Stimulated activated CD4-positive, alpha-beta T cell treated with anti-CD3 and anti-CD28 coated beads, Interleukin-2, amount 100 ng/mL, for 48 hours (primary cell): ENCODE data around the gene JTB.

Experiments
- DNase-seq, 2 donors: peaks; one replicate each; pipeline ENCODE4 v3.0.0-alpha.2; 2020

Gene JTB

DNA sequence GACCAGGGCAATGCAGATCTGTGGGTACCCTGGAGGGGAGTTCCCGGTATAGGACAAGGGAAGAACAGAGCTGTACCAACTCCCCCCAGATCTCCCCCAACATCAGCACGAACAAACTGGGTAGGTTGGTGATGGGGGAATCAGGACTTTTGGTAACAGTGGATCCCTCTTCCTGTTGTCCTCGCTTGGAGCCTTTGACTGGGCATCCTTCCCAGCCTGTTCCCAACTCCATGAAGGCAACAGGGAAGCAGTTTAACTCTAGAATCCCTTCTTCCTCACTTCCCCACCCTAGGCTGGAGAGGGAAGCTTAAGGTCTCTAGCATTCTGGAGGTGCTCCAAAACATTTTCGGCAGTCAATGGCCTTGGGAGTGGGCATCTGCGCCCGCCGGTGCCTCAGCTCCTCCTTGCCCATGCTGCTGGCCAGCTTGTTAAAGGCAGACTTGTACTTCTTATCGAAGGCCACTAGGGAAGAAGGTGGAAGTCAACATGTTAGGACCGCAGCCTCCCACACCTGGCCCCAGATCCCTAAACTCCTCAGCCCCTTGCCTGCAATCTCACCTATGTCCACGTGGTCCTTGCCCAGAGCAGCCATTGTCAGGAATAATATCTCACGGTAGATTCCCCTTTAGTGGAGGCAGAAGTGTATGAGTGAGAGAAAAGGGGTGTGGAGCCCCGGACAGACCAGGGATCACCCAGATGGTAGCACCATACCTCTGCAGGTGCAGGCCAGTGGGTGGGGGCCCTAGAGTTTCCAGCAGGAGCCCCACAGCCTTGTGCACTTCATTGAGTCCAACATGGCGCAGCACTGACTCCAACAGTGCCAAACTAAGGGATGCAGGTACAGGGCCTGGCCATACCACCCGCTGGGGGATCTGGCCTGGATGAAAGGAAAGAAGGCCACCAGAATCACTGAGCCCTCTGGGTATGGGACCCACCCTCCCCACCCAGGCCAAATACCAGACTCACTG, 47.2 kb downstream of the JTB start:
- DNase-seq: no peak

DNA sequence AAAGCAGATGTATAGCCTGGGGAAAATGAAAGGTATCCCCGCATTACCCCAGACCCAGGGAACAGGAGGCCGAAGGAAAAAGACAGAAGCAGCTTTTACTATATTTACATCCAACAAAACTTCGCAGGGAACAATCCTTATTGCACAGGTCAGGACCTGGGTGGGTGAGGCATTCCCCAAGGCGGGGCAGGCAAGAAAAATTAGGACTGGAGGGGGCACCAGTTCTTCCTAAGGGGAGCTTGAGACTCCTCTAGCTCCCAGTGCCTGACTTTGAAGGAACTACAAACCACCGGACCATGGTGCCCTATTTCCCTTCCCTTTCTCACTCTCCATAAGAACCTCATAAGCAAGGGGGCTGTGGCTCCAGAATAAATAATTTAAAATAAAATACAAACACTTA, 48.0 kb downstream of the JTB start:
- DNase-seq: no peak

DNA sequence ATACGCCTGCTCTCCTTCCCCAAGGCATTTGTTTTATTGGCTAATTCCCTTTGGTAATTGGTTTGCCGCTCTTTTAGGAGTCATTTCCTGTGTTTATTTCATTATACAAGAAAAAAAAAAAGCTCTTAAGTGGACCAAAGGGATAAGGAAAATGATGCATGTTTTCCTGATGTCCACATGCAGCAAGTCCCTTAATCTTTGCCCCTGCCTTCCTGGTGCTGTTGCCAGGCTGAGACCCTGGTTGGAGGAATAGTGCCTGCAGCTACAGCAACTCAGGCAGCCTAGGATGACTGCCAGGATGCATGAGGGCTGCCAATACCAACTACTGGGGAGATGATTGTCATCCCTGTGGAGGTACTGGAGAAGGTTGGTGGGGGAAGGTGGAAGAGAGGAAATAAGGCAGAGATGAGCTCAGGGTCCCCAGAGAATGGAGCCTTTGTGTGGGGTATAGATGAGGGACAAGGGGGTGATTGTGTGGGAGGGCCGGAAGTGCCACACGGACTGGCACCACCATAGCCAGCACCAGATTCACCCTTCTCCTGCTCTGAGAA, 48.6 kb downstream of the JTB start:
- no peak for DNase-seq

DNA sequence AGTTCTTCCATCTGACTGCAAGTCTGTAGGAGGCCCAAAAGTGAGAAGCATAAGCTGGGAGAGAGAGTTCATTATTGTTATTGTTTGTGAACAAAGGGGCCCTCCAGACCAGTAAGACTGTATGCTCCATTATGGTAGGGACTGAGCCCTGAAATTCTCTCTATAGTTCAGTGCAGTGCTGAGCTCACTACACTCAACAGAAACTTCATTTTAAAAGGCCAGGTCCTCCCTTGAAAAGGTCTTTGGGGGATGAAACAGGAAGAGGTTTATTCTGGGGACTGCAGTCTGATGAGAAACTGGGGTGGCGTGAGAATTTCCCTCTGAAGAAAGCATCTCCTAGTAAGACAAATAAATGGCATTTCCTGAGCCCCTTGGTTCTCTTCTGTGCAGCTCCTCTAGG, 49.2 kb downstream of the JTB start:
- DNase-seq: no peak

DNA sequence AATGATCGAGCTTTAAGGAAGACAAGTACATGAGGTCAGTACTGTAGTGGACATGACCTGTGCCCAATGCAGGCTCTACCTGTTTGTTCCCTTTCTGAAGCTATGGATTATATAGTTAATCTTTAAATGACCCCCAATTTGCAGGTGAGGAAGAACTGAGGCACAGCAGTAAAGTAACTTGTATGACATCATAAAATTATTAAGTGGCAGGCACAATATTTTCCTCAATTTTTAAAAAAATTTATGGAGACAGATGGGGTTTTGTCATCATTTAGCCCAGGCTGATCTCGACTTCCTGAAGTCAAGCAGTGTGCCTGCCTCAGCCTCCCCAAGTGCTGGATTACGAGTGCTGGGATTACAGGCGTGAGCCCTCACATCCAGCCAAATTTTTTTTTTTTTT, 51.1 kb downstream of the JTB start:
- no peak for DNase-seq
